OCI-LY7 (cell line): ENCODE data around the gene PCDHGA1. TPM values are rescaled to one million over a fixed set of nuclear protein-coding genes. Genes with fewer than 3 reads are reported as not detected.

Experiments
- BruUV-seq: library from RNA; stranded (reverse); fragments of 400-500 nt; replicated peaks from 2 replicates; lab custom pipeline; 2021; lab: Mats Ljungman, UMichigan
- CTCF ChIA-PET: fragments of 300-600 bp; sonication (Branson Sonifier 250); formaldehyde crosslinking; loops from one replicate; lab custom pipeline; 2022; ENCODE audit warnings: antibody characterized with exemption; ENCODE audit not compliant: unreplicated experiment; lab: Charles Lee
- POLR2A ChIA-PET: fragments of 300-600 bp; sonication (Branson Sonifier 250); formaldehyde crosslinking; loops from one replicate; lab custom pipeline; 2022; ENCODE audit warnings: antibody characterized with exemption; lab: Charles Lee
- DNase-seq: peaks from one replicate; pipeline ENCODE4 v3.0.0-alpha.2; 2015; ENCODE audit warnings: low spot score
- H2AFZ ChIP-seq: fragments of 200-600 bp; sonication (generic), shearing (Covaris generic); 2 replicates; pipeline ENCODE4 v1.6.1; 2014; ENCODE audit warnings: mild to moderate bottlenecking, antibody characterized with exemption, low read length, moderate library complexity
- H3K27ac ChIP-seq: fragments of 200-600 bp; sonication (generic); 2 replicates; pipeline ENCODE4 v1.5.1; 2014; ENCODE audit warnings: mixed run types, low read depth, mild to moderate bottlenecking, moderate library complexity, low read length, inconsistent platforms; ENCODE audit not compliant: poor library complexity, severe bottlenecking
- H3K36me3 ChIP-seq: fragments of 200-600 bp; sonication (generic); 2 replicates; pipeline ENCODE4 v1.6.1; 2014; ENCODE audit warnings: mild to moderate bottlenecking, antibody characterized with exemption, low read length, moderate library complexity, mixed read lengths; ENCODE audit not compliant: insufficient read depth
- H3K4me1 ChIP-seq: fragments of 200-600 bp; sonication (generic); 2 replicates; pipeline ENCODE4 v1.5.1; 2014; ENCODE audit warnings: mild to moderate bottlenecking, low read length; ENCODE audit not compliant: insufficient read depth, poor library complexity, severe bottlenecking
- H3K4me2 ChIP-seq: fragments of 200-600 bp; sonication (generic); 2 replicates; pipeline ENCODE4 v1.6.1; 2014; ENCODE audit warnings: mild to moderate bottlenecking, low read length
- H3K4me3 ChIP-seq: fragments of 200-600 bp; sonication (generic); 2 replicates; pipeline ENCODE4 v1.5.1; 2014; ENCODE audit warnings: mild to moderate bottlenecking, low read depth, low read length; ENCODE audit not compliant: poor library complexity, severe bottlenecking
- H3K79me2 ChIP-seq: fragments of 200-600 bp; sonication (generic); 2 replicates; pipeline ENCODE4 v1.6.1; 2016; ENCODE audit warnings: low read depth, mild to moderate bottlenecking, low read length, moderate library complexity, mixed read lengths; ENCODE audit not compliant: insufficient read depth
- H3K9me2 ChIP-seq: fragments of 200-600 bp; sonication (generic); 2 replicates; pipeline ENCODE4 v1.6.1; 2016; ENCODE audit warnings: mild to moderate bottlenecking, low read length, mixed read lengths; ENCODE audit not compliant: insufficient read depth
- H3K9me3 ChIP-seq: fragments of 200-600 bp; sonication (generic); 2 replicates; pipeline ENCODE4 v1.6.1; 2014; ENCODE audit warnings: mild to moderate bottlenecking, mixed run types, low read length, mixed read lengths
- H4K20me1 ChIP-seq: fragments of 200-600 bp; sonication (generic); 2 replicates; pipeline ENCODE4 v1.6.1; 2014; ENCODE audit warnings: mild to moderate bottlenecking, antibody characterized with exemption, low read length, moderate library complexity, mixed read lengths; ENCODE audit not compliant: insufficient read depth
- CTCF ChIP-seq: fragments of 200-600 bp; sonication (generic); conservative IDR thresholded peaks from 2 replicates; pipeline ENCODE4 v1.5.1; 2014; ENCODE audit warnings: mild to moderate bottlenecking, antibody characterized with exemption, low read length, moderate library complexity, mixed read lengths
- EZH2phosphoT487 ChIP-seq: fragments of 200-600 bp; sonication (generic); IDR thresholded peaks from 2 replicates; pipeline ENCODE4 v1.6.1; 2018; ENCODE audit warnings: low read depth, borderline replicate concordance, mild to moderate bottlenecking, mixed run types, antibody characterized with exemption, low read length, moderate library complexity, mixed read lengths
- intact Hi-C: fragments of 100-400 bp; cut with micrococcal nuclease; formaldehyde crosslinking; loops from one replicate; pipeline ENCODE4 v1.10.0; 2022; ENCODE audit not compliant: unreplicated experiment
- total RNA-seq, 2 experiments: library from RNA; depleted of rRNA in 1 of 2; stranded (reverse); fragments of >200 nt in 1 of 2; shearing (Covaris generic) in 1 of 2; gene quantifications; 2 replicates each; pipeline ENCODE4 v1.2.3, GENCODE V29; 2014 to 2022

The PCDHGA1 gene
- total RNA-seq, 2 experiments from 2014 or later, result 1.3 to 1.9 TPM

- Histone ChIP-seq H3K79me2 (peaks cover 5% of the 10 kb centered on the region; the same call in 1 of the 2 replicates), H3K4me2 (peak overlapping the region; percentile 94), H4K20me1 (no peaks in the 10 kb centered on the region), H3K36me3 (peaks cover 81% of the 10 kb centered on the region), H2AFZ (no peak overlapping the region), H3K4me3 (peak overlapping the region; percentile 31), H3K9me2 (no peaks in the 10 kb centered on the region), H3K4me1 (peaks cover 83% of the 10 kb centered on the region), H3K27ac (peak overlapping the region; percentile 99), H3K9me3 (no peaks in the 10 kb centered on the region)
- no peak for TF ChIP-seq EZH2phosphoT487
- no peak for TF ChIP-seq CTCF
- BruUV-seq, result no TSS peak
- CTCF ChIA-PET, result interaction anchor here (1.9 to 9.6 kb wide), 3 partner anchors 11 to 42 kb away, joined by 8 to 138 read pairs (median 11); partner anchors contain the start of gene PCDHGC3
- POLR2A ChIA-PET, result interaction anchor here (0.8 to 17.7 kb wide), 10 partner anchors 9 to 196 kb away, joined by 3 to 328 read pairs (median 5); partner anchors contain the start of genes PCDHGC3, PCDHGC4, RELL2 and TAF7
- DNase-seq, result peak; percentile 16
- intact Hi-C loops, result loop anchor here (2.0 to 10.0 kb wide), 2 partner anchors 43 to 99 kb away; partner anchors contain the start of gene DIAPH1
These were observed 185.8 kb downstream of the PCDHGA1 start for GRCh38 chr5:141515946-141516671.

DNA sequence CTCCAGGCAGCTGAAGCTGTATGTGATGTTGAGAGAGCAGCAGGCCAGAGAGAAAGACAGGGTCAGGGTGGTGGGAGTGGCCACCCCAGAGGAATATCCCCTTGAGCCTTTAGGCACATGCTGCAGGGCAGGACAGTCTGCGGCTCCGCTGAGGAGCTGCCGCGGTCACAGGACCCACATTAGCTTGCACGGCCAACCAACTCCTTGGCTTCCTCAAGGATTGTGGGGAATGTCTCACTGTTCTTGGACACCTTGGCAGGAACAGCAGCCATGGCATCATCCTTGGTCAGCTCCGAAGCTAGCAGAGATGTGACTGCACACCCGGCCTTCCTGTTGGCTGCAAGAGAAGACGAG, 186.3 kb downstream of the PCDHGA1 start:
- no peaks in the 10 kb centered on the region for H3K9me3 ChIP-seq
- 0 out of 2 replicates have a peak overlapping the region, but pooled peaks have one; percentile 94 for H3K4me2 ChIP-seq
- peak overlapping the region; percentile 99 for H3K27ac ChIP-seq
- no peak overlapping the region for H3K4me3 ChIP-seq
- POLR2A ChIA-PET, result interaction anchor here (0.8 to 17.7 kb wide), 4 partner anchors 9 to 92 kb away, joined by 3 to 328 read pairs (median 16); partner anchors contain the start of gene PCDHGC3
- TF ChIP-seq EZH2phosphoT487 (no peak), CTCF (no peak)
- H3K79me2 ChIP-seq, result peaks cover 2% of the 10 kb centered on the region; the same call in 1 of the 2 replicates
- no TSS peak for BruUV-seq
- no peak overlapping the region for H2AFZ ChIP-seq
- H3K36me3 ChIP-seq, result peaks cover 81% of the 10 kb centered on the region
- no peaks in the 10 kb centered on the region for H4K20me1 ChIP-seq
- intact Hi-C loops, result loop anchor here (10.0 kb wide), 1 partner anchor 98 kb away; the partner anchor contains the start of gene DIAPH1
- DNase-seq, result no peak
- no peaks in the 10 kb centered on the region for H3K9me2 ChIP-seq
- CTCF ChIA-PET, result interaction anchor here (1.9 kb wide), 1 partner anchor 41 kb away, joined by 8 read pairs; the partner anchor contains the start of gene PCDHGC3
- peaks cover 77% of the 10 kb centered on the region for H3K4me1 ChIP-seq
